Naive thymus-derived CD4-positive, alpha-beta T cell (primary cell): Measurements from ENCODE around the gene EXOC2. TPM values are rescaled to one million over a fixed set of nuclear protein-coding genes. Genes with fewer than 3 reads are reported as not detected.
"Not testable (repeated sequence)": the region's sequence is repeated elsewhere in the genome, so short reads cannot be mapped to it uniquely, and the experiment has no call there.

Experiments used
- ATAC-seq: fragments of 150-1000 bp; cut with Tn5 transposase; 2 replicates; pipeline ENCODE4 v1.10.0; 2021; ENCODE audit warnings: mild to moderate bottlenecking, moderate library complexity
- CTCF ChIA-PET: fragments of 350-600 bp; sonication (Branson Sonifier 250); formaldehyde crosslinking; loops from one replicate; lab custom pipeline; 2021; ENCODE audit warnings: antibody characterized with exemption; lab: Charles Lee
- POLR2A ChIA-PET: fragments of 350-600 bp; sonication (Branson Sonifier 250); formaldehyde crosslinking; loops from one replicate; lab custom pipeline; 2021; ENCODE audit warnings: antibody characterized with exemption, inconsistent platforms; lab: Charles Lee
- DNase-seq, 9 donors: peaks; one replicate each; pipeline versions ENCODE4 v3.0.0 to v3.0.0-alpha.2; 2020 to 2022; ENCODE audit warnings: mixed read lengths in 1 of 9
- H3K27ac ChIP-seq: one replicate; pipeline ENCODE4 v1.7.0; 2013; ENCODE audit warnings: mild to moderate bottlenecking, low read depth, low read length, moderate library complexity
- H3K27me3 ChIP-seq, 2 donors: one replicate each; pipeline ENCODE4 v1.7.0; 2013; ENCODE audit warnings: low read length in 2 of 2, mild to moderate bottlenecking in 2 of 2, moderate library complexity in 2 of 2; ENCODE audit not compliant: control insufficient read depth in 2 of 2, insufficient read depth in 2 of 2
- H3K36me3 ChIP-seq, 3 experiments: 1 replicate in 2 of 3; 2 replicates in 1 of 3; pipeline ENCODE4 v1.7.0; 2013; ENCODE audit warnings: low read length in 3 of 3, mild to moderate bottlenecking in 3 of 3, moderate library complexity in 1 of 3; ENCODE audit not compliant: insufficient read depth in 3 of 3, control insufficient read depth in 2 of 3
- H3K4me1 ChIP-seq, 2 donors: one replicate each; pipeline ENCODE4 v1.7.0; 2013; ENCODE audit warnings: low read length in 2 of 2, mild to moderate bottlenecking in 2 of 2, moderate library complexity in 1 of 2; ENCODE audit not compliant: control insufficient read depth in 2 of 2, insufficient read depth in 2 of 2
- H3K4me3 ChIP-seq: 2 replicates; pipeline ENCODE4 v1.7.0; 2013; ENCODE audit warnings: mild to moderate bottlenecking, low read length
- H3K9me3 ChIP-seq, 3 experiments: 1 replicate in 2 of 3; 2 replicates in 1 of 3; pipeline ENCODE4 v1.7.0; 2013; ENCODE audit warnings: low read length in 3 of 3; ENCODE audit not compliant: control insufficient read depth in 2 of 3
- H3K27ac Mint-ChIP-seq, 9 donors: one replicate each; pipeline ENCODE4 v1.8.0; 2020 to 2022; ENCODE audit warnings: mixed read lengths in 9 of 9, mild to moderate bottlenecking in 8 of 9, moderate library complexity in 5 of 9, inconsistent platforms in 2 of 9
- H3K27me3 Mint-ChIP-seq, 5 donors: one replicate each; pipeline ENCODE4 v1.8.0; 2021 to 2022; ENCODE audit warnings: mixed read lengths in 5 of 5, mild to moderate bottlenecking in 1 of 5
- H3K36me3 Mint-ChIP-seq, 5 donors: one replicate each; pipeline ENCODE4 v1.8.0; 2020 to 2022; ENCODE audit warnings: mixed read lengths in 5 of 5, mild to moderate bottlenecking in 3 of 5, inconsistent platforms in 1 of 5
- H3K4me1 Mint-ChIP-seq, 7 donors: one replicate each; pipeline ENCODE4 v1.8.0; 2020 to 2022; ENCODE audit warnings: mixed read lengths in 7 of 7, mild to moderate bottlenecking in 3 of 7, inconsistent platforms in 1 of 7
- H3K4me3 Mint-ChIP-seq, 10 donors: one replicate each; pipeline ENCODE4 v1.8.0; 2020 to 2022; ENCODE audit warnings: mild to moderate bottlenecking in 10 of 10, mixed read lengths in 10 of 10, moderate library complexity in 6 of 10, inconsistent platforms in 2 of 10
- H3K9me3 Mint-ChIP-seq, 11 donors: one replicate each; pipeline ENCODE4 v1.8.0; 2020 to 2022; ENCODE audit warnings: mixed read lengths in 11 of 11, mild to moderate bottlenecking in 4 of 11, inconsistent platforms in 1 of 11, moderate library complexity in 1 of 11
- intact Hi-C, 2 donors: fragments of 100-400 bp; cut with micrococcal nuclease; formaldehyde crosslinking; loops; one replicate each; pipeline ENCODE4 v1.15.1; 2023
- polyA plus RNA-seq, 2 donors: library from polyadenylated mRNA; unstranded; fragments of 300-500 nt; fragmentation: Illumina TruSeq; gene quantifications; one replicate each; pipeline ENCODE4 v1.2.3, GENCODE V29; 2021
- total RNA-seq, 6 experiments: library from RNA in 5 of 6; stranded (reverse) in 5 of 6; gene quantifications; 1 replicate in 5 of 6; 2 replicates in 1 of 6; pipeline ENCODE4 v1.2.3 and lab custom pipeline; 2021 to 2026

Gene EXOC2
- total and polyA plus RNA-seq, 7 experiments from 2014 or later = 26.7 to 45.4 (median 38.8) TPM

- peaks cover 0 to 2% (median 0%) of the 10 kb centered on the region in 5 donors for H3K36me3 Mint-ChIP-seq
- ATAC-seq = no peak
- Histone ChIP-seq H3K4me1 (no peaks in the 10 kb centered on the region), H3K36me3 (no peaks in the 10 kb centered on the region), H3K27ac (no peak overlapping the region), H3K27me3 (no peaks in the 10 kb centered on the region), H3K4me3 (no peak overlapping the region), H3K9me3 (no peaks in the 10 kb centered on the region)
- H3K9me3 Mint-ChIP-seq = no peaks in the 10 kb centered on the region
- H3K4me3 Mint-ChIP-seq = no peak overlapping the region
- no peak for DNase-seq
- H3K27ac Mint-ChIP-seq = no peak overlapping the region
- peaks cover 0 to 11% (median 0%) of the 10 kb centered on the region in 7 donors for H3K4me1 Mint-ChIP-seq
- intact Hi-C loops = no loop called here
- CTCF ChIA-PET = no interaction called here
- POLR2A ChIA-PET = interaction anchor here (1.2 kb wide), 1 partner anchor 11 kb away, joined by 4 read pairs; no protein-coding TSS in a partner anchor
- peaks cover 0 to 18% (median 0%) of the 10 kb centered on the region in 5 donors for H3K27me3 Mint-ChIP-seq
These were observed 7.6 kb upstream of the EXOC2 start for GRCh38 chr6:700490-700889.

GRCh38 chr6:699319-699718 is 6.4 kb upstream of the EXOC2 start:
- intact Hi-C loops = loop anchor here in 1 of 2 donors (10.0 kb wide), 2 partner anchors 105 to 405 kb away; partner anchors contain the start of gene DUSP22
- H3K9me3 Mint-ChIP-seq = no peaks in the 10 kb centered on the region
- H3K9me3 ChIP-seq = no peaks in the 10 kb centered on the region
- peaks cover 0 to 5% (median 0%) of the 10 kb centered on the region in 7 donors for H3K4me1 Mint-ChIP-seq
- no peak for ATAC-seq
- peaks cover 0 to 18% (median 0%) of the 10 kb centered on the region in 5 donors for H3K27me3 Mint-ChIP-seq
- no peak overlapping the region for H3K4me3 ChIP-seq
- DNase-seq = no peak
- no peak overlapping the region for H3K27ac Mint-ChIP-seq
- no peak overlapping the region for H3K27ac ChIP-seq
- H3K4me1 ChIP-seq = no peaks in the 10 kb centered on the region
- H3K27me3 ChIP-seq = no peaks in the 10 kb centered on the region
- POLR2A ChIA-PET = no interaction called here
- no peaks in the 10 kb centered on the region for H3K36me3 ChIP-seq
- CTCF ChIA-PET = no interaction called here
- H3K36me3 Mint-ChIP-seq = peaks cover 0 to 2% (median 0%) of the 10 kb centered on the region in 5 donors
- H3K4me3 Mint-ChIP-seq = no peak overlapping the region

- intact Hi-C loops = loop anchor here (5.0 to 10.0 kb wide), 6 partner anchors 52 to 1553 kb away; partner anchors contain the start of genes DUSP22 (in 1 of the 2), GMDS (in 1 of the 2) and IRF4 (in 1 of the 2)
- POLR2A ChIA-PET = interaction anchor here (4.5 kb wide), 1 partner anchor 15 kb away, joined by 27 read pairs; no protein-coding TSS in a partner anchor
- H3K27me3 ChIP-seq, CTCF ChIA-PET, H3K27me3 Mint-ChIP-seq, H3K27ac Mint-ChIP-seq, H3K36me3 Mint-ChIP-seq, H3K36me3 ChIP-seq, H3K9me3 Mint-ChIP-seq, H3K9me3 ChIP-seq, DNase-seq, ATAC-seq, H3K4me3 ChIP-seq, H3K27ac ChIP-seq: not testable (repeated sequence)
- H3K4me1 ChIP-seq = peaks cover 14 to 20% of the 10 kb centered on the region in 2 donors
- H3K4me1 Mint-ChIP-seq = peaks cover 23 to 41% (median 26%) of the 10 kb centered on the region in 7 donors
- peak overlapping the region in 5 of 10 donors; percentile 18 to 76 (median 67) for H3K4me3 Mint-ChIP-seq
These were observed 1.6 kb upstream of the EXOC2 start for GRCh38 chr6:694431-695126.

GRCh38 chr6:693723-694009 is 727 bp upstream of the EXOC2 start:
- H3K9me3 Mint-ChIP-seq = peaks cover 0 to 1% (median 0%) of the 10 kb centered on the region in 11 donors
- intact Hi-C loops = loop anchor here (1.0 to 10.0 kb wide), 11 partner anchors 18 to 1554 kb away; partner anchors contain the start of genes IRF4 (in 2 of the 2), DUSP22 (in 1 of the 2) and GMDS (in 1 of the 2)
- peak overlapping the region in 6 of 9 donors; percentile 2 to 88 (median 66) for H3K27ac Mint-ChIP-seq
- DNase-seq = no peak
- peak overlapping the region; percentile 87 for H3K4me3 ChIP-seq
- no peaks in the 10 kb centered on the region for H3K27me3 ChIP-seq
- no peaks in the 10 kb centered on the region for H3K9me3 ChIP-seq
- no peak overlapping the region for H3K27ac ChIP-seq
- no peak for ATAC-seq
- H3K4me3 Mint-ChIP-seq = peak overlapping the region; percentile 91 to 96 (median 95)
- ChIA-PET POLR2A (interaction anchor here (0.9 to 4.5 kb wide), 2 partner anchors 10 to 16 kb away, joined by 3 to 27 read pairs; no protein-coding TSS in a partner anchor), CTCF (no interaction called here)
- peaks cover 0 to 14% (median 6%) of the 10 kb centered on the region in 5 donors for H3K36me3 Mint-ChIP-seq
- H3K36me3 ChIP-seq = peaks cover 0 to 3% (median 0%) of the 10 kb centered on the region in 3 experiments
- peaks cover 14 to 20% of the 10 kb centered on the region in 2 donors for H3K4me1 ChIP-seq
- H3K27me3 Mint-ChIP-seq = no peaks in the 10 kb centered on the region
- peaks cover 23 to 45% (median 29%) of the 10 kb centered on the region in 7 donors for H3K4me1 Mint-ChIP-seq

GRCh38 chr6:692356-692851 is 535 bp downstream of the EXOC2 start:
- peaks cover 14 to 20% of the 10 kb centered on the region in 2 donors for H3K4me1 ChIP-seq
- peaks cover 0 to 14% (median 0%) of the 10 kb centered on the region in 3 experiments for H3K36me3 ChIP-seq
- ATAC-seq (peak; percentile 89), DNase-seq (peak; percentile 48 to 80 (median 78))
- H3K27me3 Mint-ChIP-seq = no peaks in the 10 kb centered on the region
- intact Hi-C loops = loop anchor here (1.0 to 10.0 kb wide), 10 partner anchors 8 to 1555 kb away; partner anchors contain the start of genes IRF4 (in 2 of the 2), DUSP22 (in 1 of the 2) and GMDS (in 1 of the 2)
- peaks cover 0 to 1% (median 0%) of the 10 kb centered on the region in 11 donors for H3K9me3 Mint-ChIP-seq
- peaks cover 23 to 45% (median 29%) of the 10 kb centered on the region in 7 donors for H3K4me1 Mint-ChIP-seq
- POLR2A ChIA-PET = interaction anchor here (0.6 to 4.5 kb wide), 5 partner anchors 9 to 31 kb away, joined by 3 to 27 read pairs (median 5); no protein-coding TSS in a partner anchor
- H3K9me3 ChIP-seq = no peaks in the 10 kb centered on the region
- peak overlapping the region; percentile 87 for H3K4me3 ChIP-seq
- H3K36me3 Mint-ChIP-seq = peaks cover 0 to 14% (median 6%) of the 10 kb centered on the region in 5 donors
- H3K27ac ChIP-seq = peak overlapping the region; percentile 83
- no peaks in the 10 kb centered on the region for H3K27me3 ChIP-seq
- peak overlapping the region; percentile 9 to 92 (median 90) for H3K27ac Mint-ChIP-seq
- CTCF ChIA-PET = no interaction called here
- peak overlapping the region; percentile 89 to 96 (median 94) for H3K4me3 Mint-ChIP-seq

- H3K4me3 ChIP-seq = no peak overlapping the region
- no peak overlapping the region for H3K27ac ChIP-seq
- POLR2A ChIA-PET = interaction anchor here (0.5 to 0.9 kb wide), 3 partner anchors 22 to 495 kb away, joined by 3 to 6 read pairs (median 3); no protein-coding TSS in a partner anchor
- CTCF ChIA-PET = interaction anchor here (1.1 kb wide), 1 partner anchor 15 kb away, joined by 3 read pairs; no protein-coding TSS in a partner anchor
- Mint-ChIP-seq H3K27me3 (no peaks in the 10 kb centered on the region), H3K4me3 (peak overlapping the region in 1 of 10 donors; percentile 29), H3K4me1 (peaks cover 25 to 58% (median 40%) of the 10 kb centered on the region in 7 donors), H3K36me3 (peaks cover 3 to 21% (median 9%) of the 10 kb centered on the region in 5 donors), H3K27ac (no peak overlapping the region), H3K9me3 (peaks cover 0 to 1% (median 0%) of the 10 kb centered on the region in 11 donors)
- DNase-seq = no peak
- ATAC-seq = no peak
- intact Hi-C loops = loop anchor here in 1 of 2 donors (10.0 kb wide), 1 partner anchor 74 kb away; no protein-coding TSS in a partner anchor
- H3K36me3 ChIP-seq = peaks cover 0 to 14% (median 0%) of the 10 kb centered on the region in 3 experiments
- peaks cover 30 to 32% of the 10 kb centered on the region in 2 donors for H3K4me1 ChIP-seq
- H3K27me3 ChIP-seq = no peaks in the 10 kb centered on the region
- no peaks in the 10 kb centered on the region for H3K9me3 ChIP-seq
These were observed 3.7 kb downstream of the EXOC2 start for GRCh38 chr6:689223-689622.
